ENCODE measurements around the gene MRPL55.

MRPL55 gene

DNA sequence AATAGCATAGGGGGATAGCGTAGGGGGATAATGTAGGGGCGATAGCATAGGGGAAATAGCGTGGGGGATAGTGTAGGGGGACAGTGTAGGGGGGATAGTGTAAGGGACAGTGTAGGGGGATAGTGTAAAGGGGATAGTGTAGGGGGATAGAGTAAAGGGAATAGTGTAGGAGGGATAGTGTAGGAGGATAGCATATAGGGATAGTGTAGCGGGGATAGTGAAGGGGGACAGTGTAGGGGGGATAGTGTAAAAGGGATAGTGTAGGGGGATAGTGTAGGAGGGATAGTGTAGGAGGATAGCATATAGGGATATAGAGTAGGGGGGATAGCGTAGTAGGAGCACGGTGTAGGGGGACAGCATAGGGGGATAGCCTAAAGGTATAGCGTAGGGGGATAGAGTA lies 40.7 kb downstream of the MRPL55 start:
- H3K4me3 ChIP-seq (replicated peaks; ENCODE audit: insufficient read depth, low read length), result no peak overlapping the region
- H3K27me3 ChIP-seq (ENCODE audit: insufficient read depth, poor library complexity, severe bottlenecking), result peaks cover 2% of the 10 kb centered on the region
- no peak for DNase-seq (ENCODE audit: low read depth in 1 of 2, low spot score in 1 of 2)
- TF ChIP-seq, protein P1, sequence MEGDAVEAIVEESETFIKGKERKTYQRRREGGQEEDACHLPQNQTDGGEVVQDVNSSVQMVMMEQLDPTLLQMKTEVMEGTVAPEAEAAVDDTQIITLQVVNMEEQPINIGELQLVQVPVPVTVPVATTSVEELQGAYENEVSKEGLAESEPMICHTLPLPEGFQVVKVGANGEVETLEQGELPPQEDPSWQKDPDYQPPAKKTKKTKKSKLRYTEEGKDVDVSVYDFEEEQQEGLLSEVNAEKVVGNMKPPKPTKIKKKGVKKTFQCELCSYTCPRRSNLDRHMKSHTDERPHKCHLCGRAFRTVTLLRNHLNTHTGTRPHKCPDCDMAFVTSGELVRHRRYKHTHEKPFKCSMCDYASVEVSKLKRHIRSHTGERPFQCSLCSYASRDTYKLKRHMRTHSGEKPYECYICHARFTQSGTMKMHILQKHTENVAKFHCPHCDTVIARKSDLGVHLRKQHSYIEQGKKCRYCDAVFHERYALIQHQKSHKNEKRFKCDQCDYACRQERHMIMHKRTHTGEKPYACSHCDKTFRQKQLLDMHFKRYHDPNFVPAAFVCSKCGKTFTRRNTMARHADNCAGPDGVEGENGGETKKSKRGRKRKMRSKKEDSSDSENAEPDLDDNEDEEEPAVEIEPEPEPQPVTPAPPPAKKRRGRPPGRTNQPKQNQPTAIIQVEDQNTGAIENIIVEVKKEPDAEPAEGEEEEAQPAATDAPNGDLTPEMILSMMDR (IDR thresholded peaks at IDR 0.05; ENCODE audit: insufficient read depth, low read length), result no peak
- TF ChIP-seq, protein P2, sequence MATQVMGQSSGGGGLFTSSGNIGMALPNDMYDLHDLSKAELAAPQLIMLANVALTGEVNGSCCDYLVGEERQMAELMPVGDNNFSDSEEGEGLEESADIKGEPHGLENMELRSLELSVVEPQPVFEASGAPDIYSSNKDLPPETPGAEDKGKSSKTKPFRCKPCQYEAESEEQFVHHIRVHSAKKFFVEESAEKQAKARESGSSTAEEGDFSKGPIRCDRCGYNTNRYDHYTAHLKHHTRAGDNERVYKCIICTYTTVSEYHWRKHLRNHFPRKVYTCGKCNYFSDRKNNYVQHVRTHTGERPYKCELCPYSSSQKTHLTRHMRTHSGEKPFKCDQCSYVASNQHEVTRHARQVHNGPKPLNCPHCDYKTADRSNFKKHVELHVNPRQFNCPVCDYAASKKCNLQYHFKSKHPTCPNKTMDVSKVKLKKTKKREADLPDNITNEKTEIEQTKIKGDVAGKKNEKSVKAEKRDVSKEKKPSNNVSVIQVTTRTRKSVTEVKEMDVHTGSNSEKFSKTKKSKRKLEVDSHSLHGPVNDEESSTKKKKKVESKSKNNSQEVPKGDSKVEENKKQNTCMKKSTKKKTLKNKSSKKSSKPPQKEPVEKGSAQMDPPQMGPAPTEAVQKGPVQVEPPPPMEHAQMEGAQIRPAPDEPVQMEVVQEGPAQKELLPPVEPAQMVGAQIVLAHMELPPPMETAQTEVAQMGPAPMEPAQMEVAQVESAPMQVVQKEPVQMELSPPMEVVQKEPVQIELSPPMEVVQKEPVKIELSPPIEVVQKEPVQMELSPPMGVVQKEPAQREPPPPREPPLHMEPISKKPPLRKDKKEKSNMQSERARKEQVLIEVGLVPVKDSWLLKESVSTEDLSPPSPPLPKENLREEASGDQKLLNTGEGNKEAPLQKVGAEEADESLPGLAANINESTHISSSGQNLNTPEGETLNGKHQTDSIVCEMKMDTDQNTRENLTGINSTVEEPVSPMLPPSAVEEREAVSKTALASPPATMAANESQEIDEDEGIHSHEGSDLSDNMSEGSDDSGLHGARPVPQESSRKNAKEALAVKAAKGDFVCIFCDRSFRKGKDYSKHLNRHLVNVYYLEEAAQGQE (IDR thresholded peaks at IDR 0.05; ENCODE audit: insufficient replicate concordance, low read depth), result no peak
- TF ChIP-seq SPI1 (IDR thresholded peaks at IDR 0.05; ENCODE audit: borderline replicate concordance, low read depth), result no peak
- no peak for TF ChIP-seq GABPA (IDR thresholded peaks at IDR 0.05; ENCODE audit: low read depth)
- no peak for TF ChIP-seq POLR2AphosphoS5 (IDR thresholded peaks at IDR 0.05; ENCODE audit: low read depth)
- no peak overlapping the region for H3K27ac ChIP-seq (replicated peaks)

DNA sequence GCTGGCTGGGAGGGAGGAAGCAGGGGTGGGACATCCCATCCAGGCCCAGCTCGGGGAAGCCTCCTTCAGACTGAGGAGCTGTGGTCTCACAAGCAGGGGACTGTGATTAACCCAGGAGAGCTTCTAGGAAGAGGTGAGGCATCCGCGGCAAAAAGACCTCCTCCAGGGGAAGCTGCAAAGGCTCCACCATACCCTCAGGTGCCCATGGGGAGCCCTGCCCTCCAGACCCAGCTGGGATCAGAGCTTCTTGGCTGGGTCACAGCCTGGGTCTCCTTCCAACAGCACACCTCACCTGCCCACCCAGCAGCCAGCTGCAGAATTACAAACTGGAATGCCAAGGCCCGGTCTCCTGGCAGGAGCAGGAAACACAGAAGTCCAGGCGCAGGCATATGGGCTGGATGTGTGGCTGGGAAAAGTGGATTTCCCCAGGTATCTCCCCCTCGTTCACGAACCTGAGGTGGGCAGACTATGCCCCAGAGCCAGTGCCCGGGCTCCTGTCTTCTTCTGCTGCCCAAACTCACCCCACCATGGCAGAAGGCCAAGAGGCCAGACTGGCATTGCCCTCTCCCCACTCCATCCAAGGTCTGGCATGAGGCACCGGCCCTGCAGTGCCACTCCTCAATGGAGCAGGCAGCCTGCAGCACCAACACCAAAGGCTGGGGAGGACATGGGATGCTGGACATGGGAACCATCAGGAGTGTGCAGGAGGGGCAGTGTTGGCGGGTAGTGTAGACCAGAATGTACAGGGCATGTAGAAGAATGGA lies 42.0 kb downstream of the MRPL55 start:
- no peaks in the 10 kb centered on the region for H3K27me3 ChIP-seq (ENCODE audit: insufficient read depth, poor library complexity, severe bottlenecking)
- DNase-seq (ENCODE audit: low read depth in 1 of 2, low spot score in 1 of 2), result no peak
- no peak overlapping the region for H3K27ac ChIP-seq (replicated peaks)
- no peak overlapping the region for H3K4me3 ChIP-seq (replicated peaks; ENCODE audit: insufficient read depth, low read length)
- TF ChIP-seq POLR2AphosphoS5 (IDR thresholded peaks at IDR 0.05; ENCODE audit: low read depth) (no peak), SPI1 (IDR thresholded peaks at IDR 0.05; ENCODE audit: borderline replicate concordance, low read depth) (no peak), GABPA (IDR thresholded peaks at IDR 0.05; ENCODE audit: low read depth) (no peak)
- TF ChIP-seq, protein P2 (IDR thresholded peaks at IDR 0.05; ENCODE audit: insufficient replicate concordance, low read depth), result no peak
- TF ChIP-seq, protein P1 (IDR thresholded peaks at IDR 0.05; ENCODE audit: insufficient read depth, low read length), result no peak

DNA sequence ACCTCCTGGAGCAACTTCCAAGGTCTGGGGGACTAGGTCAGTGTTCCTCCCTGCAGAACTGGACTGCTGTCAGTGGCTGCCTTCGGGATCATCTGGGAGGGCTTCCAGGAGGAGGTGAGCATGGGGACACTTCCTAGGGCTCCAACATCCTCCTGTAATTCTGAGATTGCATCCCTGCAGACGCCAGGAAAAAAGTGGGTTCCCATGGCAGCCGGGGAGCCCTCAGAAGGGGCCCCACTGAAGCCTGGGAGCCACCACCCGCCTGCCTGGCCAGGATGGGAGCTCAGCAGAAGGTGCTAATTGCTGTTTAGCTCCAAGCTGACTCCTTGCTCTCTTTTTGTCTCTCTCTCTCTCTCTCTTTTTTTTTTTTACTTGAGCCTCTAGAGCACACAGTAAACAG lies 42.7 kb downstream of the MRPL55 start:
- Histone ChIP-seq H3K27ac (replicated peaks) (no peak overlapping the region), H3K27me3 (ENCODE audit: insufficient read depth, poor library complexity, severe bottlenecking) (peaks cover 3% of the 10 kb centered on the region), H3K4me3 (replicated peaks; ENCODE audit: insufficient read depth, low read length) (no peak overlapping the region)
- no peak for DNase-seq (ENCODE audit: low read depth in 1 of 2, low spot score in 1 of 2)
- TF ChIP-seq SPI1 (IDR thresholded peaks at IDR 0.05; ENCODE audit: borderline replicate concordance, low read depth), result no peak
- TF ChIP-seq, protein P2 (IDR thresholded peaks at IDR 0.05; ENCODE audit: insufficient replicate concordance, low read depth), result no peak
- TF ChIP-seq GABPA (IDR thresholded peaks at IDR 0.05; ENCODE audit: low read depth), result no peak
- TF ChIP-seq, protein P1 (IDR thresholded peaks at IDR 0.05; ENCODE audit: insufficient read depth, low read length), result no peak
- no peak for TF ChIP-seq POLR2AphosphoS5 (IDR thresholded peaks at IDR 0.05; ENCODE audit: low read depth)
